Endothelial cell of umbilical vein (primary cell): ENCODE measurements around the gene MED7. TPM values are rescaled to one million over a fixed set of nuclear protein-coding genes. Genes with fewer than 3 reads are reported as not detected.

ENCODE experiments used
- BruUV-seq: library from RNA; stranded (reverse); fragments of 400-500 nt; replicated peaks from 2 replicates; lab custom pipeline; 2021; lab: Mats Ljungman, UMichigan
- CTCF ChIA-PET: fragments of 300-600, 350-600 bp; sonication (Branson Sonifier 250); formaldehyde crosslinking; loops from one replicate; lab custom pipeline; 2021; ENCODE audit warnings: antibody characterized with exemption, inconsistent platforms; lab: Charles Lee
- POLR2A ChIA-PET: fragments of 300-600, 350-600 bp; sonication (Branson Sonifier 250); formaldehyde crosslinking; loops from one replicate; lab custom pipeline; 2021; ENCODE audit warnings: antibody characterized with exemption, inconsistent platforms; lab: Charles Lee
- DNase-seq: peaks from one replicate; pipeline ENCODE4 v3.0.0-alpha.2; 2011; ENCODE audit warnings: low read depth, low spot score
- FAIRE-seq: peaks from 2 replicates; lab custom pipeline; 2011; peaks lifted over from hg19 to GRCh38; lab: Jason Lieb, UNC
- H2AFZ ChIP-seq: 2 replicates; pipeline ENCODE4 v1.6.0; 2012; ENCODE audit warnings: low read depth, low read length, control low read depth, inconsistent platforms
- H3K27ac ChIP-seq: 2 replicates; pipeline ENCODE4 v1.5.1; 2011; ENCODE audit warnings: low read depth, mild to moderate bottlenecking, control low read depth, low read length, moderate library complexity; ENCODE audit not compliant: insufficient read depth
- H3K27me3 ChIP-seq, 2 experiments: 2 replicates each; pipeline versions ENCODE4 v1.6.0 to v1.6.1; 2011; ENCODE audit warnings: low read length in 2 of 2, mixed read lengths in 1 of 2; ENCODE audit not compliant: control insufficient read depth in 2 of 2, insufficient read depth in 2 of 2
- H3K36me3 ChIP-seq, 2 experiments: 2 replicates in 1 of 2; 3 replicates in 1 of 2; pipeline ENCODE4 v1.5.1; 2011; ENCODE audit warnings: low read length in 2 of 2, mild to moderate bottlenecking in 1 of 2, moderate library complexity in 1 of 2; ENCODE audit not compliant: control insufficient read depth in 2 of 2, insufficient read depth in 2 of 2; ENCODE audit errors: extremely low read depth in 1 of 2
- H3K4me1 ChIP-seq: 3 replicates; pipeline ENCODE4 v1.5.1; 2011; ENCODE audit warnings: mild to moderate bottlenecking, low read length; ENCODE audit not compliant: control insufficient read depth, insufficient read depth; ENCODE audit errors: extremely low read depth
- H3K4me2 ChIP-seq: 2 replicates; pipeline ENCODE4 v1.6.1; 2011; ENCODE audit warnings: low read length, control low read depth, mixed read lengths; ENCODE audit not compliant: insufficient read depth
- H3K4me3 ChIP-seq, 3 experiments: fragments of 200-600 bp in 1 of 3; sonication (generic), shearing (Covaris generic) in 1 of 3; replicated peaks in 1 of 3; 2 replicates each; pipeline ENCODE4 v1.5.1; 2011 to 2016; ENCODE audit warnings: control low read depth in 3 of 3, low read length in 3 of 3, mild to moderate bottlenecking in 2 of 3, inconsistent platforms in 1 of 3, low read depth in 1 of 3, moderate library complexity in 1 of 3; ENCODE audit not compliant: insufficient read depth in 1 of 3
- H3K79me2 ChIP-seq: 2 replicates; pipeline ENCODE4 v1.6.0; 2012; ENCODE audit warnings: low read length, inconsistent platforms; ENCODE audit not compliant: control insufficient read depth, insufficient read depth
- H3K9ac ChIP-seq: replicated peaks from 2 replicates; pipeline ENCODE3; 2011; ENCODE audit warnings: low read length, control low read depth; ENCODE audit not compliant: insufficient read depth; ENCODE audit errors: extremely low read depth
- H3K9me1 ChIP-seq: replicated peaks from 3 replicates; pipeline ENCODE4 v1.6.0; 2011; ENCODE audit warnings: mild to moderate bottlenecking, low read length; ENCODE audit not compliant: control insufficient read depth, insufficient read depth; ENCODE audit errors: extremely low read depth
- H3K9me3 ChIP-seq: replicated peaks from 2 replicates; pipeline ENCODE4 v1.5.1; 2012; ENCODE audit warnings: low read length, inconsistent platforms; ENCODE audit not compliant: control insufficient read depth, insufficient read depth
- H4K20me1 ChIP-seq: replicated peaks from 2 replicates; pipeline ENCODE3; 2011; ENCODE audit warnings: mild to moderate bottlenecking, low read length; ENCODE audit not compliant: control insufficient read depth, insufficient read depth; ENCODE audit errors: extremely low read depth
- EZH2 ChIP-seq: IDR thresholded peaks from 2 replicates; pipeline ENCODE4 v1.6.1; 2012; ENCODE audit warnings: borderline replicate concordance, low read depth, mild to moderate bottlenecking, moderate library complexity, low read length, inconsistent platforms; ENCODE audit not compliant: severe bottlenecking
- FOS ChIP-seq: IDR thresholded peaks from 2 replicates; pipeline ENCODE4 v1.6.1; 2011; ENCODE audit warnings: mild to moderate bottlenecking, low read length, moderate library complexity, borderline replicate concordance; ENCODE audit not compliant: insufficient read depth
- GATA2 ChIP-seq: IDR thresholded peaks from 2 replicates; pipeline ENCODE4 v1.7.0; 2011; ENCODE audit warnings: low read depth, mild to moderate bottlenecking, moderate library complexity, mixed read lengths, low read length; ENCODE audit not compliant: insufficient read length, insufficient read depth
- JUN ChIP-seq: IDR thresholded peaks from 2 replicates; pipeline ENCODE4 v1.6.1; 2011; ENCODE audit warnings: borderline replicate concordance, low read depth; ENCODE audit not compliant: insufficient read length, insufficient read depth
- MYC ChIP-seq: IDR thresholded peaks from one replicate; pipeline ENCODE4 v1.6.1; 2011; ENCODE audit warnings: mild to moderate bottlenecking, low read depth, low read length
- POLR2A ChIP-seq: IDR thresholded peaks from 2 replicates; pipeline ENCODE4 v1.6.1; 2012; ENCODE audit warnings: low read depth, mild to moderate bottlenecking, control low read depth, low read length
- POLR2AphosphoS5 ChIP-seq: IDR thresholded peaks from 2 replicates; pipeline ENCODE4 v1.6.1; 2012; ENCODE audit warnings: low read depth, mild to moderate bottlenecking, control low read depth, low read length, moderate library complexity; ENCODE audit not compliant: insufficient read depth
- dilution Hi-C: fragments of 300-500 bp; cut with MboI; formaldehyde crosslinking; loops from one replicate; pipeline ENCODE4 v1.15.0; 2019; ENCODE audit warnings: low sequenced_read_pairs; ENCODE audit not compliant: extremely low pct_ligation_motif_present
- intact Hi-C: fragments of 100-400 bp; cut with micrococcal nuclease; formaldehyde crosslinking; loops from one replicate; pipeline ENCODE4 v1.10.0; 2022
- polyA plus RNA-seq, 4 experiments: library from polyadenylated mRNA; depleted of rRNA in 3 of 4; stranded (reverse) in 3 of 4; unstranded in 1 of 4; fragments of >200 nt; gene quantifications; 2 replicates each; pipeline versions ENCODE4 v1.2.1 to v1.2.3, GENCODE V29; 2011 to 2012; ENCODE audit warnings: missing spikeins in 1 of 4
- total RNA-seq: library from RNA; stranded (reverse); gene quantifications from 2 replicates; pipeline ENCODE4 v1.2.3, GENCODE V29; 2021
- TF ChIP-seq, protein P1 (sequence below), 2 donors: IDR thresholded peaks; 1 replicate in 1 of 2; 2 replicates in 1 of 2; pipeline ENCODE4 v1.5.1; 2011; ENCODE audit warnings: low read length in 2 of 2, mild to moderate bottlenecking in 2 of 2, moderate library complexity in 2 of 2, control low read depth in 1 of 2, inconsistent platforms in 1 of 2, low read depth in 1 of 2; ENCODE audit not compliant: insufficient read depth in 1 of 2; ENCODE audit errors: extremely low read depth in 1 of 2
- TF ChIP-seq, protein P2 (sequence below): IDR thresholded peaks from 2 replicates; pipeline ENCODE4 v1.6.1; 2011; ENCODE audit not compliant: insufficient read depth, insufficient read length

The MED7 gene
- total and polyA plus RNA-seq, 2 donors (not counting 3 experiments of a cell fraction or from before 2014, with no cell fraction given): 4.3 to 9.2 TPM

DNA sequence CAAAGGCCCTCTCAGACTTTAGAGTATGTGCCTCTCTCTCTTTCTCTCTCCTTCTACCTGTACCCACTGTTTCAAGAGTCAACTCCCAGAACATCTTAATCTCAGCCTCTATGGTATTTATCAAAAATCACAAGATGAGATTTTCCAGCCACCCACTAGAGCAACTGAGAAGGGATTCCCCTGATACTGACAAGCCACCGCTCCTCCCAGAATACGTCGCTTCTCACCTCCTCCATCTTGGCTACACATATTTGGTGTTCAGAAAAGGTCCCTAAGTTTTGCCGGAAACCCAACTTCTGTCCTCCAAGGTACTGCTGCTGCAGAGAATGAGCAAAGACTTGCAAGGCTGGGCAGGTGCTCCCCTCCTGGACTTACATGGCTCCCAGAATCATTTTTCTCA lies 17.3 kb upstream of the MED7 start:
- ChIA-PET CTCF (no interaction called here), POLR2A (no interaction called here)
- intact Hi-C loops: no loop called here
- no peaks in the 10 kb centered on the region for H3K27me3 ChIP-seq
- no peaks in the 10 kb centered on the region for H3K79me2 ChIP-seq
- no peaks in the 10 kb centered on the region for H3K9me1 ChIP-seq
- H3K27ac ChIP-seq: no peak overlapping the region
- no peaks in the 10 kb centered on the region for H3K36me3 ChIP-seq
- no peak for DNase-seq
- FAIRE-seq: no peak
- BruUV-seq: no TSS peak
- dilution Hi-C loops: no loop called here
- no peaks in the 10 kb centered on the region for H3K9me3 ChIP-seq
- H3K4me1 ChIP-seq: no peaks in the 10 kb centered on the region
- TF ChIP-seq, protein P1, sequence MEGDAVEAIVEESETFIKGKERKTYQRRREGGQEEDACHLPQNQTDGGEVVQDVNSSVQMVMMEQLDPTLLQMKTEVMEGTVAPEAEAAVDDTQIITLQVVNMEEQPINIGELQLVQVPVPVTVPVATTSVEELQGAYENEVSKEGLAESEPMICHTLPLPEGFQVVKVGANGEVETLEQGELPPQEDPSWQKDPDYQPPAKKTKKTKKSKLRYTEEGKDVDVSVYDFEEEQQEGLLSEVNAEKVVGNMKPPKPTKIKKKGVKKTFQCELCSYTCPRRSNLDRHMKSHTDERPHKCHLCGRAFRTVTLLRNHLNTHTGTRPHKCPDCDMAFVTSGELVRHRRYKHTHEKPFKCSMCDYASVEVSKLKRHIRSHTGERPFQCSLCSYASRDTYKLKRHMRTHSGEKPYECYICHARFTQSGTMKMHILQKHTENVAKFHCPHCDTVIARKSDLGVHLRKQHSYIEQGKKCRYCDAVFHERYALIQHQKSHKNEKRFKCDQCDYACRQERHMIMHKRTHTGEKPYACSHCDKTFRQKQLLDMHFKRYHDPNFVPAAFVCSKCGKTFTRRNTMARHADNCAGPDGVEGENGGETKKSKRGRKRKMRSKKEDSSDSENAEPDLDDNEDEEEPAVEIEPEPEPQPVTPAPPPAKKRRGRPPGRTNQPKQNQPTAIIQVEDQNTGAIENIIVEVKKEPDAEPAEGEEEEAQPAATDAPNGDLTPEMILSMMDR (IDR thresholded peaks at IDR 0.05; ENCODE audit: extremely low read depth in 1 of 2, insufficient read depth in 1 of 2, low read depth in 1 of 2, low read length in 2 of 2): no peak
- TF ChIP-seq GATA2 (no peak), EZH2 (no peak), POLR2A (no peak), POLR2AphosphoS5 (no peak), MYC (no peak), FOS (no peak), JUN (no peak)
- TF ChIP-seq, protein P2, sequence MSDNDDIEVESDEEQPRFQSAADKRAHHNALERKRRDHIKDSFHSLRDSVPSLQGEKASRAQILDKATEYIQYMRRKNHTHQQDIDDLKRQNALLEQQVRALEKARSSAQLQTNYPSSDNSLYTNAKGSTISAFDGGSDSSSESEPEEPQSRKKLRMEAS: no peak
- H4K20me1 ChIP-seq: no peaks in the 10 kb centered on the region
- no peak overlapping the region for H3K4me2 ChIP-seq
- H3K4me3 ChIP-seq: no peak overlapping the region
- no peak overlapping the region for H2AFZ ChIP-seq
- H3K9ac ChIP-seq: no peak overlapping the region
